A549 (cell line): ENCODE results near the gene INSYN2B. TPM values are rescaled to one million over a fixed set of nuclear protein-coding genes. Genes with fewer than 3 reads are reported as not detected.

Source experiments
- polyA plus RNA-seq, 4 experiments: library from polyadenylated mRNA; depleted of rRNA in 3 of 4; stranded (reverse); fragments of >200 nt; fragmentation: RNase III in 1 of 4; extraction: RNeasy Plus Mini Kit Qiagen cat#74134 plus additional on column Dnase treatment in 1 of 4; gene quantifications; 2 replicates in 3 of 4; 3 replicates in 1 of 4; pipeline ENCODE4 v1.2.3, GENCODE V29; 2011 to 2017
- small RNA-seq, 6 experiments: library from RNA; depleted of rRNA; stranded (forward); fragments of <200 nt; gene quantifications; one replicate each; pipeline ENCODE3, GENCODE V24; 2012

INSYN2B gene
- polyA plus RNA-seq, 2 of the 4 experiments (the other 2 are of a cell fraction), result 0.26 to 0.46 TPM

Small RNA genes lying within 50 kb of the gene (small RNA-seq; reads per million reads assigned to genes)
- gene MIR378E, result 0 reads per million in 6 experiments

Other genes starting within 250 kb of the INSYN2B start
- gene FOXI1, start 125.4 kb upstream of the INSYN2B start, polyA plus RNA-seq (2011; rRNA removed), result not detected in 2 replicates
- not detected in 3 replicates for gene FOXI1, start 125.4 kb upstream of the INSYN2B start, polyA plus RNA-seq (2017; fragmentation: RNase III; extraction: RNeasy Plus Mini Kit Qiagen cat#74134 plus additional on column Dnase treatment)